Tibial artery (tissue), 4 donors: Measurements from ENCODE around the gene SLC25A23.

Experiments used
- DNase-seq, 2 donors: peaks; one replicate each; pipeline ENCODE4 v3.0.0-alpha.2; 2019
- H3K27ac ChIP-seq, 2 donors: fragments of 200-600 bp; sonication (generic) in 1 of 2; 1 replicate in 1 of 2; 2 replicates in 1 of 2; pipeline ENCODE4 v1.5.1; 2018 to 2019; ENCODE audit warnings: mild to moderate bottlenecking in 1 of 2
- H3K27me3 ChIP-seq, 2 donors: fragments of 200-600 bp; sonication (generic) in 1 of 2; one replicate each; pipeline versions ENCODE4 v1.5.1 to v1.6.0; 2016 to 2019
- H3K36me3 ChIP-seq, 3 donors: fragments of 200-600 bp; sonication (generic) in 2 of 3; one replicate each; pipeline ENCODE4 v1.5.1; 2016 to 2019; ENCODE audit warnings: mild to moderate bottlenecking in 2 of 3
- H3K4me1 ChIP-seq, 4 donors: fragments of 200-600 bp; sonication (generic) in 2 of 4; 1 replicate in 3 of 4; 2 replicates in 1 of 4; pipeline ENCODE4 v1.5.1; 2016 to 2019
- H3K4me3 ChIP-seq, 2 donors: fragments of 200-600 bp; sonication (generic) in 1 of 2; 1 replicate in 1 of 2; 2 replicates in 1 of 2; pipeline ENCODE4 v1.5.1; 2018 to 2019; ENCODE audit warnings: mild to moderate bottlenecking in 2 of 2
- H3K9me3 ChIP-seq, 3 donors: fragments of 200-600 bp; sonication (generic) in 1 of 3; one replicate each; pipeline ENCODE4 v1.5.1; 2016 to 2019
- intact Hi-C: fragments of 100-400 bp; cut with DNase I; formaldehyde crosslinking; loops from one replicate; pipeline ENCODE4 v1.15.0; 2023; ENCODE audit warnings: low total_unique reads
- TF ChIP-seq, protein P1 (sequence below), 2 experiments: fragments of 200-600 bp in 1 of 2; fragments of 450-650 bp in 1 of 2; IDR thresholded peaks; one replicate each; pipeline ENCODE4 v1.5.1; 2017 to 2019; ENCODE audit warnings: antibody characterized with exemption in 2 of 2, mild to moderate bottlenecking in 1 of 2, moderate library complexity in 1 of 2

SLC25A23 gene

DNA sequence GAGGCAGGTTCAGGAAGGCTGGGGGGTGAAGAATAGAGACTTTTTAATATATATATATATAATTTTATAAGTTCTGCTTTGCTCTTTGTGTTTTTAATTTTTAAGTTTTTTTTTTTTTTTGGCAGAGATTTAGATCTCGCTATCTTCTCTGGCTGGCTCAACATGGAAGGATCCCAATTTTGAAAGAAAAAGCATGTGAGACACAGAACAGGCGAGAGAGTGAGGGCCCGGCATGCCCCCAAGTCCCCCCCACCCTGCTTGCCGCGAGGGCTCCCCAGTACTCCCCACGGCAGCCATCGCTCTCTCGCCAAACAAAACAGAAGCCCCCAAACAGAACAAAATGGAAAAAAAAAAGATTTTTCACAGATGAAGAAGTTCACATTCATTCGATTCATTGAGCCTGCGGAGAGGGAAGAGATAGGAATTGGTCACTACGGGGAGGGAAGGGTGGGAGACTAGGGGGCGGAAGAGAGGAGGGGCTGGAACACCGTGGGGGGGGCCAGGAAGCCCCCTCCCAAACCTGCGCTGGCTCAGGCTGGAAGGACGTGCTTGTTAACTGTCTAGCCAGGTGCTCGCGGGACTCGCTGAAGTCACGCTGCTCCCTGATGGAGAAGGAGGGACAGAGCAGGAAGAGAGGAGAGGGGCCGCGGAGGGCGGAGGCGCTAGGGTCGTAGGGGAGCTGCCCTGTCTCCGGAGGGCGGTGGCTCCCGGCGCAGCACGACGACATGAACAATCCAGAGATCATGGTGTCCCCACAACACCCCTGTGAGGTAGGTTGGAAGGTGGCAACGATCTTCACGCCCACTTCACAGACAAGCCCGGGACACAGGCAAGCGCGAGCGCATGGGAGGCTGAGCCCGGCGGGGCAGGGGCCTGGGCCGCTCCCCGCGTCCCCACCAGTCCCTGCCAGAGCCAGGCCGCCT lies 45.6 kb downstream of the SLC25A23 start:
- no peak overlapping the region for H3K27ac ChIP-seq
- DNase-seq: no peak

DNA sequence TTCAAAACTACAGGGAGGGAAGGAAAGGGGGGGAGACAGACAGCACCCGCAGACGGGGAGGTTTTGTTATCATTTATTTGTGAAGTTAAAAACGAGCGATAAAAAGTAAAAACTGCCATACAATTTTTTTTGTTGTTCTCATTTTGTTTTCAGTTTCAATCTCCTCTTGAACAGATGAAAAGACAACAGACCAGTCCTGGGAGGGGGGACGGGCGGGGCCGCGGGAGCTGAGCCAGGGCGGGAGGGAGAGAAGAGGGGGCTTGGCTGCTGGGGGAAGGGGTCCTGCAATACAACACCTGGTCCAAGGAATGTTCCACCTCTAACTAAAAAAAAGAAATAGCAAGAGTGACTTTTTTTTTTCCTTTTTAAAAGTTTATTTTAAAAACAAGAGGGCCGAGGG lies 46.3 kb downstream of the SLC25A23 start:
- Histone ChIP-seq H3K27me3 (no peaks in the 10 kb centered on the region), H3K4me3 (no peak overlapping the region), H3K9me3 (no peaks in the 10 kb centered on the region), H3K36me3 (peaks cover 44 to 51% (median 45%) of the 10 kb centered on the region in 3 donors), H3K4me1 (no peaks in the 10 kb centered on the region), H3K27ac (no peak overlapping the region)
- intact Hi-C loops: no loop called here
- no peak for DNase-seq
- TF ChIP-seq, protein P1, sequence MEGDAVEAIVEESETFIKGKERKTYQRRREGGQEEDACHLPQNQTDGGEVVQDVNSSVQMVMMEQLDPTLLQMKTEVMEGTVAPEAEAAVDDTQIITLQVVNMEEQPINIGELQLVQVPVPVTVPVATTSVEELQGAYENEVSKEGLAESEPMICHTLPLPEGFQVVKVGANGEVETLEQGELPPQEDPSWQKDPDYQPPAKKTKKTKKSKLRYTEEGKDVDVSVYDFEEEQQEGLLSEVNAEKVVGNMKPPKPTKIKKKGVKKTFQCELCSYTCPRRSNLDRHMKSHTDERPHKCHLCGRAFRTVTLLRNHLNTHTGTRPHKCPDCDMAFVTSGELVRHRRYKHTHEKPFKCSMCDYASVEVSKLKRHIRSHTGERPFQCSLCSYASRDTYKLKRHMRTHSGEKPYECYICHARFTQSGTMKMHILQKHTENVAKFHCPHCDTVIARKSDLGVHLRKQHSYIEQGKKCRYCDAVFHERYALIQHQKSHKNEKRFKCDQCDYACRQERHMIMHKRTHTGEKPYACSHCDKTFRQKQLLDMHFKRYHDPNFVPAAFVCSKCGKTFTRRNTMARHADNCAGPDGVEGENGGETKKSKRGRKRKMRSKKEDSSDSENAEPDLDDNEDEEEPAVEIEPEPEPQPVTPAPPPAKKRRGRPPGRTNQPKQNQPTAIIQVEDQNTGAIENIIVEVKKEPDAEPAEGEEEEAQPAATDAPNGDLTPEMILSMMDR (IDR thresholded peaks at IDR 0.05): no peak

More for the DNA sequence above, 45.6 kb downstream of the SLC25A23 start:
- H3K4me3 ChIP-seq: no peak overlapping the region
- H3K36me3 ChIP-seq: peaks cover 49 to 58% (median 52%) of the 10 kb centered on the region in 3 donors
- H3K27me3 ChIP-seq: no peaks in the 10 kb centered on the region
- TF ChIP-seq, protein P1 (IDR thresholded peaks at IDR 0.05): no peak
- intact Hi-C loops: no loop called here
- no peaks in the 10 kb centered on the region for H3K4me1 ChIP-seq
- no peaks in the 10 kb centered on the region for H3K9me3 ChIP-seq

DNA sequence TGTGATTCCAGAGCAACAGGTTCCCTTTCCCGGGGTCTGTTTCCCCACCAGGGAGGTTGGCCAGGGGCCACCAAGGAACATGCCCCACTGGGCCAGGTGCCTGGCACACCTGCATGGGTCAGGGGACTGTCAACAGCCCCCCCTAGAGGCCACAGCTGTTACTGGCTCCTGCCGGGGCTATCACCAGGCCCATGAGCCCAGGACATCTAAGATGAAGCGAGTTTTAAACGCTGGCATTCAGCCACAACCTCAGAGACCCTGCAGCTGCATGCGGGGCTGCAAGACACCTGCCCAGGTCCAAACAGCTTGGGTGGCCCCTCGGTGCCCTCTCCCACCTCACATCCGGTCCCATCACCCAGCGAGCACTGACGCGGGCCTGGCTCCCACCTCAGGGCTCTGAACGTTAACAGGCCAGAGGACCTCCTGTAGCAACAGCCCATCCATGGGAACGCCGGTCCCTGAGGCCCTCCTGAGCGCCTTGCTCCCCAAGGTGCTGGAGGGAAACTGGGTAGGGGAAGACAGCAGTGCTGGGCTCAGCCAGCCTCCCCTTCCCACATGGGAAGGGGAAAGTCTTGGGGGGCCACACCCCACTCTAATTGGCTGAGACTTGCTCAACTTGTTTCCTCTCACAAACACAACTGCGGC lies 47.0 kb downstream of the SLC25A23 start:
- H3K27ac ChIP-seq: no peak overlapping the region
- H3K9me3 ChIP-seq: no peaks in the 10 kb centered on the region
- intact Hi-C loops: no loop called here
- peaks cover 37 to 44% (median 38%) of the 10 kb centered on the region in 3 donors for H3K36me3 ChIP-seq
- H3K4me3 ChIP-seq: no peak overlapping the region
- TF ChIP-seq, protein P1 (IDR thresholded peaks at IDR 0.05): peak in 1 of 2 experiments; percentile 37
- H3K27me3 ChIP-seq: no peaks in the 10 kb centered on the region
- no peaks in the 10 kb centered on the region for H3K4me1 ChIP-seq
- no peak for DNase-seq

DNA sequence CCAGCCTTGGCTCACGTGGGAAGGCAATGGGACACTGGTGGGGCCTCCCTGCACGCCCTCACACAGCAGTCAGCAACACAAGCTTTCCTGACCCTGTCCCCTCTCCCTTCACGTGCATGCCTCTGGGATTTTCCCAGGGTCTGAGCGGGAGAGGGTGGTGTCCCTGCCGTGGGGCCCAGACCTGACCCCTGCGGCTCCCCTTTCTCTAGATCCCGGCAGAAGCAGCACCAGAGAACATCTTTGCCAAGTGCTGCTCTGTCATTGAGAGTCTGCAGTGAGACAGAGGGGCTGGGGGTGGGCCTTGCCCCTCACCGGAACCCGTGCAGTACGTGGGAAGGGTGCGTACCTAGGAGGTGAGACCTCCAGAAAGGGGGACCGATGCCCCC lies 47.5 kb downstream of the SLC25A23 start:
- Histone ChIP-seq H3K36me3 (peaks cover 31 to 39% (median 33%) of the 10 kb centered on the region in 3 donors), H3K9me3 (no peaks in the 10 kb centered on the region), H3K27ac (no peak overlapping the region), H3K4me3 (no peak overlapping the region), H3K27me3 (no peaks in the 10 kb centered on the region), H3K4me1 (no peaks in the 10 kb centered on the region)
- intact Hi-C loops: no loop called here
- DNase-seq: no peak
- TF ChIP-seq, protein P1 (IDR thresholded peaks at IDR 0.05): no peak

DNA sequence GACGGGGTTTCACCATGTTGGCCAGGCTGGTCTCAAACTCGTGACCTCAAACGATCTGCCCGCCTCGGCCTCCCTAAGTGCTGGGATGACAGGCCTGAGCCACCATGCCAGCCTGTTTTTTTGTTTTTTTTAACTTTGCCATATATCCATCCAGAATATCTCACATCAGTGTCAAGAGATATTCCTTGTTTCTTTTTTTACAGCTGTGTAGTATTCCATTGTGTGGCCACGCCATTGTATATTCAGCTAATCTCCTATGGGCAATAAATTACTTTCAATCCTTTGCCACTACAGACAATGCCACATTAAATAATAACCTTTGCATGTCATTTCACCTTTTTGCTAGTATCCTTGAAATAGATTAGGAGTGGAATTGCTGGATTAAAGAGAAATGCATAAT lies 50.2 kb downstream of the SLC25A23 start:
- Histone ChIP-seq H3K9me3 (no peaks in the 10 kb centered on the region), H3K4me3 (no peak overlapping the region), H3K4me1 (no peaks in the 10 kb centered on the region), H3K27me3 (no peaks in the 10 kb centered on the region), H3K36me3 (peaks cover 4 to 12% (median 6%) of the 10 kb centered on the region in 3 donors), H3K27ac (no peak overlapping the region)
- TF ChIP-seq, protein P1 (IDR thresholded peaks at IDR 0.05): no peak
- intact Hi-C loops: no loop called here
- no peak for DNase-seq
